Parathyroid adenoma (tissue), 2 donors: ENCODE measurements around the gene ETV3.

Experiments
- H2AFZ ChIP-seq: fragments of 300-600 bp; sonication (generic); one replicate; pipeline ENCODE4 v1.7.0; 2017; ENCODE audit warnings: antibody characterized with exemption, mild to moderate bottlenecking
- H3K27ac ChIP-seq: fragments of 300-600 bp; sonication (generic); one replicate; pipeline ENCODE4 v1.7.0; 2017
- H3K27me3 ChIP-seq: fragments of 300-600 bp; sonication (generic); one replicate; pipeline ENCODE4 v1.7.0; 2017; ENCODE audit warnings: low read length; ENCODE audit not compliant: control insufficient read depth, insufficient read depth
- H3K36me3 ChIP-seq: fragments of 300-600 bp; sonication (generic); one replicate; pipeline ENCODE4 v1.7.0; 2017; ENCODE audit warnings: low read length; ENCODE audit not compliant: control insufficient read depth, insufficient read depth
- H3K4me1 ChIP-seq: fragments of 300-600 bp; sonication (generic); one replicate; pipeline ENCODE4 v1.7.0; 2017; ENCODE audit warnings: control low read depth
- H3K4me2 ChIP-seq: fragments of 300-600 bp; sonication (generic); one replicate; pipeline ENCODE4 v1.7.0; 2017; ENCODE audit warnings: low read length
- H3K4me3 ChIP-seq: fragments of 300-600 bp; sonication (generic); one replicate; pipeline ENCODE4 v1.7.0; 2017; ENCODE audit warnings: low read depth, low read length
- H3K79me2 ChIP-seq: fragments of 300-600 bp; sonication (generic); one replicate; pipeline ENCODE4 v1.7.0; 2017; ENCODE audit warnings: control low read depth
- H3K9ac ChIP-seq: fragments of 300-600 bp; sonication (generic); one replicate; pipeline ENCODE4 v1.7.0; 2017; ENCODE audit warnings: mild to moderate bottlenecking
- H3K9me3 ChIP-seq: fragments of 300-600 bp; sonication (generic); one replicate; pipeline ENCODE4 v1.7.0; 2017; ENCODE audit warnings: low read length; ENCODE audit not compliant: control insufficient read depth
- TF ChIP-seq, protein P1 (sequence below): fragments of 300-600 bp; sonication (generic); IDR thresholded peaks from one replicate; pipeline ENCODE4 v1.7.0; 2017; ENCODE audit warnings: antibody characterized with exemption, mild to moderate bottlenecking
- donor health status: primary hyperparathyroidism.

ETV3 gene

GRCh38 chr1:157140063-157140588 lies 1.9 kb upstream of the ETV3 start:
- H3K27ac ChIP-seq = no peak overlapping the region
- H3K27me3 ChIP-seq = no peaks in the 10 kb centered on the region
- H3K9me3 ChIP-seq = no peaks in the 10 kb centered on the region
- H3K79me2 ChIP-seq = peaks cover 2% of the 10 kb centered on the region
- H2AFZ ChIP-seq = no peak overlapping the region
- H3K36me3 ChIP-seq = no peaks in the 10 kb centered on the region
- no peak overlapping the region for H3K9ac ChIP-seq
- no peaks in the 10 kb centered on the region for H3K4me1 ChIP-seq
- TF ChIP-seq, protein P1, sequence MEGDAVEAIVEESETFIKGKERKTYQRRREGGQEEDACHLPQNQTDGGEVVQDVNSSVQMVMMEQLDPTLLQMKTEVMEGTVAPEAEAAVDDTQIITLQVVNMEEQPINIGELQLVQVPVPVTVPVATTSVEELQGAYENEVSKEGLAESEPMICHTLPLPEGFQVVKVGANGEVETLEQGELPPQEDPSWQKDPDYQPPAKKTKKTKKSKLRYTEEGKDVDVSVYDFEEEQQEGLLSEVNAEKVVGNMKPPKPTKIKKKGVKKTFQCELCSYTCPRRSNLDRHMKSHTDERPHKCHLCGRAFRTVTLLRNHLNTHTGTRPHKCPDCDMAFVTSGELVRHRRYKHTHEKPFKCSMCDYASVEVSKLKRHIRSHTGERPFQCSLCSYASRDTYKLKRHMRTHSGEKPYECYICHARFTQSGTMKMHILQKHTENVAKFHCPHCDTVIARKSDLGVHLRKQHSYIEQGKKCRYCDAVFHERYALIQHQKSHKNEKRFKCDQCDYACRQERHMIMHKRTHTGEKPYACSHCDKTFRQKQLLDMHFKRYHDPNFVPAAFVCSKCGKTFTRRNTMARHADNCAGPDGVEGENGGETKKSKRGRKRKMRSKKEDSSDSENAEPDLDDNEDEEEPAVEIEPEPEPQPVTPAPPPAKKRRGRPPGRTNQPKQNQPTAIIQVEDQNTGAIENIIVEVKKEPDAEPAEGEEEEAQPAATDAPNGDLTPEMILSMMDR = no peak
- H3K4me2 ChIP-seq = no peak overlapping the region
- H3K4me3 ChIP-seq = no peak overlapping the region

DNA sequence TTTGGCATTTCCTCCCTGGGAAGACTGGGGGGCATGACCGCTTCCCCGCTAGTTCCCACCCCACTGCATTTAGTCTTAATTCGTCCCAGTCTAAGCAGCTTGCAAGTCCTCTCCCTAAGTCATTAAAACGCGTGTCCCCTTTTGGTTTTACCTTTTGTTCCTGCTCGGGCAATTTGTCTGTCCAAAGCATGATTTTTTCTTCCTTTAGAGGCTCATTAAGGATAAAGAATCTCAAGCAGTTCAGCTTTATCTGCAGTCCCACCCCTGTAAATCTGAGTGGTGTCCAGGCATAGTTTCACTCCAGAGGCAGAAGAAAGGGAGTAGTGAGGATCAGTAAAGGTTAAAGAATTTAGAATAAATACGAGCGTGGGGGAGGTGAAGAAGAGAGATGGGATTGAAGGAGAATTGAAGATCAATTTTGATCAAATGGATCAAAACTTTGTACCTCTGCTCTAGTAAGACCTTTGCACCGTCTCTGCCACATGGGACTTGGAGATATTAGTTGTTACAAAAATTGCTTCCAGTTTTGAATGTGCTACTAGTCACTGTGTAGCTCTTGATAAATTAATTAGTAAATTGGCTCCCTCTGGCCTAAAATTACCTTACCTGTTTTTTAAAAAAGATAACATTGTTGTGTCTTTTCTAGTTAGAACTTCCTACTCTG lies 989 bp upstream of the ETV3 start:
- H3K4me3 ChIP-seq = peak overlapping the region; percentile 87

GRCh38 chr1:157137408-157138219 lies 581 bp downstream of the ETV3 start:
- H3K36me3 ChIP-seq = no peaks in the 10 kb centered on the region
- peaks cover 4% of the 10 kb centered on the region for H3K4me1 ChIP-seq
- TF ChIP-seq, protein P1 = no peak
- peaks cover 2% of the 10 kb centered on the region for H3K79me2 ChIP-seq
- H2AFZ ChIP-seq = peak overlapping the region; percentile 87
- H3K4me3 ChIP-seq = peak overlapping the region; percentile 87
- peak overlapping the region; percentile 91 for H3K4me2 ChIP-seq
- H3K27me3 ChIP-seq = no peaks in the 10 kb centered on the region
- peak overlapping the region; percentile 53 for H3K9ac ChIP-seq
- peak overlapping the region; percentile 94 for H3K27ac ChIP-seq
- no peaks in the 10 kb centered on the region for H3K9me3 ChIP-seq

More for the DNA sequence above, 989 bp upstream of the ETV3 start:
- Histone ChIP-seq H3K4me1 (no peaks in the 10 kb centered on the region), H3K4me2 (peak overlapping the region; percentile 91), H3K79me2 (peaks cover 2% of the 10 kb centered on the region), H3K27me3 (no peaks in the 10 kb centered on the region), H3K27ac (peak overlapping the region; percentile 94), H3K36me3 (no peaks in the 10 kb centered on the region), H3K9me3 (no peaks in the 10 kb centered on the region), H3K9ac (peak overlapping the region; percentile 90), H2AFZ (peak overlapping the region; percentile 87)
- TF ChIP-seq, protein P1 = no peak

GRCh38 chr1:157137046-157137407 lies 1.2 kb downstream of the ETV3 start:
- Histone ChIP-seq H3K4me1 (peaks cover 7% of the 10 kb centered on the region), H3K36me3 (no peaks in the 10 kb centered on the region), H3K4me2 (peak overlapping the region; percentile 91), H3K27me3 (no peaks in the 10 kb centered on the region), H3K4me3 (peak overlapping the region; percentile 87), H3K9ac (no peak overlapping the region), H3K27ac (no peak overlapping the region), H3K9me3 (no peaks in the 10 kb centered on the region), H3K79me2 (peaks cover 2% of the 10 kb centered on the region), H2AFZ (no peak overlapping the region)
- TF ChIP-seq, protein P1 = no peak
